Keratinocyte (primary cell): ENCODE data around the gene SERTAD2. TPM values are rescaled to one million over a fixed set of nuclear protein-coding genes. Genes with fewer than 3 reads are reported as not detected.

Source experiments
- DNase-seq: peaks from one replicate; pipeline ENCODE4 v3.0.0-alpha.2; 2011; ENCODE audit warnings: low read depth, missing footprints, low spot score
- FAIRE-seq: peaks from 2 replicates; lab custom pipeline; 2011; peaks lifted over from hg19 to GRCh38; lab: Jason Lieb, UNC
- H2AFZ ChIP-seq: 2 replicates; pipeline ENCODE4 v1.6.0; 2012; ENCODE audit warnings: low read length, control low read depth, inconsistent platforms; ENCODE audit not compliant: control insufficient read depth
- H3K27ac ChIP-seq: 2 replicates; pipeline ENCODE4 v1.5.1; 2011; ENCODE audit warnings: low read length; ENCODE audit not compliant: control insufficient read depth, insufficient read depth
- H3K27me3 ChIP-seq: 3 replicates; pipeline ENCODE4 v1.6.0; 2011; ENCODE audit warnings: low read length; ENCODE audit not compliant: control insufficient read depth, insufficient read depth; ENCODE audit errors: extremely low read depth
- H3K36me3 ChIP-seq, 2 experiments: 2 replicates in 1 of 2; 3 replicates in 1 of 2; pipeline ENCODE4 v1.5.1; 2011; ENCODE audit warnings: low read length in 2 of 2, mild to moderate bottlenecking in 1 of 2; ENCODE audit not compliant: control insufficient read depth in 2 of 2, insufficient read depth in 2 of 2; ENCODE audit errors: extremely low read depth in 1 of 2
- H3K4me1 ChIP-seq: 3 replicates; pipeline ENCODE4 v1.5.1; 2011; ENCODE audit warnings: low read length; ENCODE audit not compliant: control insufficient read depth, insufficient read depth; ENCODE audit errors: extremely low read depth
- H3K4me2 ChIP-seq: 3 replicates; pipeline ENCODE4 v1.6.0; 2011; ENCODE audit warnings: low read depth, low read length; ENCODE audit not compliant: control insufficient read depth, insufficient read depth; ENCODE audit errors: extremely low read depth
- H3K4me3 ChIP-seq, 3 experiments: fragments of 200-600 bp in 1 of 3; sonication (generic) in 1 of 3; 2 replicates in 2 of 3; 3 replicates in 1 of 3; pipeline ENCODE4 v1.5.1; 2011 to 2016; ENCODE audit warnings: low read length in 3 of 3, mild to moderate bottlenecking in 3 of 3, control low read depth in 2 of 3, inconsistent platforms in 1 of 3, low read depth in 1 of 3, mixed read lengths in 1 of 3, mixed run types in 1 of 3, moderate library complexity in 1 of 3; ENCODE audit not compliant: control insufficient read depth in 2 of 3, insufficient read depth in 2 of 3; ENCODE audit errors: extremely low read depth in 1 of 3
- H3K79me2 ChIP-seq: 2 replicates; pipeline ENCODE4 v1.6.0; 2012; ENCODE audit warnings: low read length; ENCODE audit not compliant: control insufficient read depth, insufficient read depth
- H3K9ac ChIP-seq: 3 replicates; pipeline ENCODE4 v1.6.0; 2011; ENCODE audit warnings: low read length; ENCODE audit not compliant: control insufficient read depth, insufficient read depth; ENCODE audit errors: extremely low read depth
- H3K9me1 ChIP-seq: 3 replicates; pipeline ENCODE4 v1.6.0; 2011; ENCODE audit warnings: low read length; ENCODE audit not compliant: control insufficient read depth, insufficient read depth; ENCODE audit errors: extremely low read depth
- H3K9me3 ChIP-seq: 2 replicates; pipeline ENCODE4 v1.5.1; 2012; ENCODE audit warnings: low read depth, low read length; ENCODE audit not compliant: control insufficient read depth
- H4K20me1 ChIP-seq: 3 replicates; pipeline ENCODE4 v1.6.0; 2011; ENCODE audit warnings: low read length; ENCODE audit not compliant: control insufficient read depth, insufficient read depth; ENCODE audit errors: extremely low read depth
- CTCF ChIP-seq, 3 experiments: IDR thresholded peaks in 1 of 3; conservative IDR thresholded peaks in 1 of 3; optimal IDR thresholded peaks in 1 of 3; 2 replicates in 2 of 3; 3 replicates in 1 of 3; pipeline versions ENCODE3 to v1.5.1; 2011; ENCODE audit warnings: low read length in 3 of 3, mild to moderate bottlenecking in 3 of 3, moderate library complexity in 2 of 3, control low read depth in 1 of 3, inconsistent platforms in 1 of 3; ENCODE audit not compliant: insufficient read depth in 2 of 3; ENCODE audit errors: extremely low read depth in 1 of 3
- EZH2 ChIP-seq: IDR thresholded peaks from one replicate; pipeline ENCODE4 v1.6.1; 2012; ENCODE audit warnings: inconsistent platforms, mild to moderate bottlenecking, low read length, moderate library complexity
- dilution Hi-C: fragments of 300-500 bp; cut with MboI; formaldehyde crosslinking; loops from one replicate; pipeline ENCODE4 v1.7.0; 2020; ENCODE audit warnings: low sequenced_read_pairs; ENCODE audit not compliant: extremely low pct_ligation_motif_present
- polyA plus RNA-seq, 5 experiments: library from polyadenylated mRNA; depleted of rRNA in 3 of 5; stranded (reverse) in 3 of 5; stranded (forward) in 1 of 5; unstranded in 1 of 5; fragments of >200 nt; gene quantifications; 1 replicate in 1 of 5; 2 replicates in 3 of 5; 3 replicates in 1 of 5; pipeline versions ENCODE4 v1.2.1 to v1.2.3, GENCODE V29; 2011 to 2012; ENCODE audit warnings: missing spikeins in 2 of 5, low read depth in 1 of 5, low replicate concordance in 1 of 5

Gene SERTAD2
- polyA plus RNA-seq, 1 donor (not counting 4 experiments of a cell fraction or from before 2014, with no cell fraction given) = 13.1 TPM

DNA sequence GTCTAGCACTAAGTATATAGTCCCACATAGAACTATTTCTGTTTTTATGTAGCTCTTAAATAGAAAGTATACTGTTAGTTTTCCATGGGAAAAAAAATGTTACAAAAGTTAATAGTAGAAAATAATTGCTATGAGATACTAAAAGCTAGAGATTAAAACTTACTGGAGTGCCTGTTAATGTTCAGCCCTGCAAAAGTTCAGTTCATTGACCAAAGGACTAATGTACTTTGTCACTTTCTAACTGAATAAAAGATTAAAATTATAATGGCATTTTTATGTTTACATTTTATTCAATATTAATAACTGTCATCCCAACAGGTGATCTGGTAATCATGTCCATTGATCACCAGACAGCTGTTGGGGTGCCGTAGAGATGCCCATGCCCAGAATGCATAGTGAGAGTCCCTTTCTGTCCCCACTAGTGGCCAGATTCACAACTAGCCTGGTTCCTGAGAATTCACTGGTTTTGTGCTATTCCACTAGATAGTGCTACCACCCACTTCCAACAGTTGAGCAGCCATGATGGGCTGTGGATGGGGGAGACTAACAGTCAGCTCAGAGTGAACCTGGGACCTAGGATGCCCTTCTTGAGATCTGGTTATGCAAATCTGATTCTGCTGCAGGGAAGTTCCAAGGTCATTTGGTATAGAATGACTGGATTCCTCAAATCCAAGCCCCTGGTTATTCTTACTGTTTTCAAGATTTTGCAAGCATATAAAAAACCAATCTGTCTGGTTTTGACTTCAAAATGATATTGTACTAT lies 71.8 kb downstream of the SERTAD2 start:
- peaks cover 0 to 2% of the 10 kb centered on the region in 2 experiments for H3K36me3 ChIP-seq
- FAIRE-seq = no peak
- H3K27me3 ChIP-seq = no peaks in the 10 kb centered on the region
- no peaks in the 10 kb centered on the region for H3K9me3 ChIP-seq
- H2AFZ ChIP-seq = no peak overlapping the region
- no peak overlapping the region for H3K4me2 ChIP-seq
- no peaks in the 10 kb centered on the region for H4K20me1 ChIP-seq
- DNase-seq = no peak
- no peaks in the 10 kb centered on the region for H3K79me2 ChIP-seq
- H3K9ac ChIP-seq = no peak overlapping the region
- dilution Hi-C loops = no loop called here
- no peak for TF ChIP-seq EZH2
- no peak for TF ChIP-seq CTCF (optimal IDR thresholded peaks at IDR 0.05 in 1 of 3, IDR thresholded peaks at IDR 0.05 in 1 of 3, conservative IDR thresholded peaks at IDR 0.05 in 1 of 3; ENCODE audit: extremely low read depth in 1 of 3, insufficient read depth in 2 of 3, low read length in 3 of 3)
- H3K4me1 ChIP-seq = no peaks in the 10 kb centered on the region
- no peak overlapping the region for H3K4me3 ChIP-seq
- H3K27ac ChIP-seq = no peak overlapping the region
- H3K9me1 ChIP-seq = no peaks in the 10 kb centered on the region

Other genes with a start within 250 kb of the SERTAD2 start
- gene LGALSL, start 199.8 kb downstream of the SERTAD2 start, polyA plus RNA-seq = 55.4 to 64.9 TPM (median 59.9 TPM) in 3 replicates
- 18.7 to 28.3 TPM (median 24.5 TPM) in 3 replicates for gene AFTPH, start 129.6 kb downstream of the SERTAD2 start, polyA plus RNA-seq